ENCODE data around the gene NLRP14.

- TF ChIP-seq CTCF (IDR thresholded peaks at IDR 0.05) (no peak), POLR2A (IDR thresholded peaks at IDR 0.05) (no peak)
Measured at GRCh38 chr11:7004482-7004881, 15.8 kb upstream of the NLRP14 start.

Data from body of pancreas (tissue), 4 donors.